CD14-positive monocyte (primary cell): ENCODE results near the gene ZNF557. TPM values are rescaled to one million over a fixed set of nuclear protein-coding genes. Genes with fewer than 3 reads are reported as not detected.
A peak's percentile ranks its signal among the peaks of the same experiment; 100 is the strongest.

ENCODE experiments used
- DNase-seq, 3 donors: peaks; one replicate each; pipeline ENCODE4 v3.0.0-alpha.2; 2011 to 2022
- H2AFZ ChIP-seq: 2 replicates; pipeline ENCODE4 v1.6.0; 2012; ENCODE audit warnings: mild to moderate bottlenecking, low read depth, low read length, inconsistent platforms; ENCODE audit not compliant: insufficient read depth, poor library complexity, severe bottlenecking
- H3K27ac ChIP-seq, 2 donors: 1 replicate in 1 of 2; 2 replicates in 1 of 2; pipeline ENCODE4 v1.5.1; 2012 to 2013; ENCODE audit warnings: low read length in 2 of 2, control low read depth in 1 of 2, inconsistent platforms in 1 of 2, low read depth in 1 of 2, mild to moderate bottlenecking in 1 of 2
- H3K27me3 ChIP-seq, 2 donors: one replicate each; pipeline versions ENCODE4 v1.6.0 to v1.6.1; 2011 to 2013; ENCODE audit warnings: low read length in 2 of 2; ENCODE audit not compliant: control insufficient read depth in 2 of 2, insufficient read depth in 2 of 2
- H3K36me3 ChIP-seq, 2 donors: replicated peaks in 1 of 2; 1 replicate in 1 of 2; 2 replicates in 1 of 2; pipeline versions ENCODE4 v1.5.1 to v1.6.1; 2012 to 2013; ENCODE audit warnings: low read length in 2 of 2, control low read depth in 1 of 2, inconsistent platforms in 1 of 2, mild to moderate bottlenecking in 1 of 2; ENCODE audit not compliant: insufficient read depth in 2 of 2, control insufficient read depth in 1 of 2
- H3K4me1 ChIP-seq, 2 donors: 1 replicate in 1 of 2; 2 replicates in 1 of 2; pipeline versions ENCODE4 v1.5.1 to v1.6.1; 2012 to 2013; ENCODE audit warnings: low read length in 2 of 2, control low read depth in 1 of 2, inconsistent platforms in 1 of 2, mild to moderate bottlenecking in 1 of 2, moderate library complexity in 1 of 2; ENCODE audit not compliant: insufficient read depth in 2 of 2, control insufficient read depth in 1 of 2
- H3K4me2 ChIP-seq: replicated peaks from 2 replicates; pipeline ENCODE3; 2012; ENCODE audit warnings: low read length, moderate library complexity, mild to moderate bottlenecking; ENCODE audit not compliant: poor library complexity, severe bottlenecking; ENCODE audit errors: extremely low read depth
- H3K4me3 ChIP-seq, 3 experiments: fragments of 200-600 bp in 1 of 3; sonication (generic) in 1 of 3; replicated peaks in 1 of 3; 1 replicate in 2 of 3; 2 replicates in 1 of 3; pipeline ENCODE4 v1.5.1; 2011 to 2013; ENCODE audit warnings: low read length in 3 of 3, mild to moderate bottlenecking in 3 of 3, control low read depth in 2 of 3, low read depth in 2 of 3, inconsistent platforms in 1 of 3, moderate library complexity in 1 of 3
- H3K79me2 ChIP-seq: 2 replicates; pipeline ENCODE4 v1.6.0; 2012; ENCODE audit warnings: mild to moderate bottlenecking, control low read depth, inconsistent platforms, low read length, moderate library complexity; ENCODE audit not compliant: insufficient read depth
- H3K9ac ChIP-seq: 2 replicates; pipeline ENCODE4 v1.6.0; 2017; ENCODE audit warnings: low read length, mild to moderate bottlenecking; ENCODE audit not compliant: insufficient read depth, poor library complexity, severe bottlenecking
- H3K9me3 ChIP-seq, 2 donors: replicated peaks in 1 of 2; 1 replicate in 1 of 2; 2 replicates in 1 of 2; pipeline versions ENCODE4 v1.5.1 to v1.6.1; 2012 to 2013; ENCODE audit warnings: low read length in 2 of 2, control low read depth in 1 of 2; ENCODE audit not compliant: control insufficient read depth in 1 of 2, insufficient read depth in 1 of 2
- H4K20me1 ChIP-seq: 2 replicates; pipeline ENCODE4 v1.6.0; 2012; ENCODE audit warnings: mild to moderate bottlenecking, low read length, control low read depth, moderate library complexity; ENCODE audit not compliant: insufficient read depth
- H3K27ac Mint-ChIP-seq, 7 donors: one replicate each; pipeline ENCODE4 v1.8.0; 2020; ENCODE audit warnings: mild to moderate bottlenecking in 7 of 7, mixed read lengths in 7 of 7, moderate library complexity in 6 of 7, inconsistent platforms in 2 of 7
- H3K27me3 Mint-ChIP-seq, 3 donors: one replicate each; pipeline ENCODE4 v1.8.0; 2021 to 2022; ENCODE audit warnings: low read depth in 3 of 3, mild to moderate bottlenecking in 3 of 3, mixed read lengths in 3 of 3, moderate library complexity in 3 of 3, inconsistent platforms in 1 of 3
- H3K36me3 Mint-ChIP-seq, 2 donors: one replicate each; pipeline ENCODE4 v1.8.0; 2020; ENCODE audit warnings: mixed read lengths in 2 of 2, inconsistent platforms in 1 of 2, mild to moderate bottlenecking in 1 of 2
- H3K4me1 Mint-ChIP-seq: one replicate; pipeline ENCODE4 v1.8.0; 2020; ENCODE audit warnings: mild to moderate bottlenecking, mixed read lengths
- H3K4me3 Mint-ChIP-seq, 2 donors: one replicate each; pipeline ENCODE4 v1.8.0; 2020; ENCODE audit warnings: mild to moderate bottlenecking in 2 of 2, mixed read lengths in 2 of 2, moderate library complexity in 1 of 2
- H3K9me3 Mint-ChIP-seq, 7 donors: one replicate each; pipeline ENCODE4 v1.8.0; 2020 to 2022; ENCODE audit warnings: mixed read lengths in 7 of 7, mild to moderate bottlenecking in 6 of 7, moderate library complexity in 6 of 7, inconsistent platforms in 2 of 7
- WGBS: methylation state at CpG from one replicate; pipeline ENCODE4 v1.1.5; 2013; ENCODE audit warnings: missing lambda C conversion rate; ENCODE audit not compliant: insufficient coverage; 5-methylcytosine and 5-hydroxymethylcytosine counted together
- intact Hi-C, 2 donors: fragments of 100-400 bp; cut with micrococcal nuclease; formaldehyde crosslinking; loops; one replicate each; pipeline versions ENCODE4 v1.15.0 to v1.15.1; 2023
- polyA plus RNA-seq, 3 donors: library from polyadenylated mRNA; depleted of rRNA in 1 of 3; unstranded in 2 of 3; stranded (reverse) in 1 of 3; fragments of 300-500 nt in 2 of 3; fragments of >200 nt in 1 of 3; fragmentation: Illumina TruSeq in 2 of 3; gene quantifications; 1 replicate in 2 of 3; 2 replicates in 1 of 3; pipeline ENCODE4 v1.2.3, GENCODE V29; 2012 to 2021
- TF ChIP-seq, protein P1 (sequence below): fragments of 200-600 bp; IDR thresholded peaks from one replicate; pipeline ENCODE4 v1.8.0; 2022; ENCODE audit warnings: antibody characterized with exemption, mild to moderate bottlenecking

ZNF557 gene
- polyA plus RNA-seq, 3 donors = 0.87 to 3.4 (median 1.7) TPM

DNA sequence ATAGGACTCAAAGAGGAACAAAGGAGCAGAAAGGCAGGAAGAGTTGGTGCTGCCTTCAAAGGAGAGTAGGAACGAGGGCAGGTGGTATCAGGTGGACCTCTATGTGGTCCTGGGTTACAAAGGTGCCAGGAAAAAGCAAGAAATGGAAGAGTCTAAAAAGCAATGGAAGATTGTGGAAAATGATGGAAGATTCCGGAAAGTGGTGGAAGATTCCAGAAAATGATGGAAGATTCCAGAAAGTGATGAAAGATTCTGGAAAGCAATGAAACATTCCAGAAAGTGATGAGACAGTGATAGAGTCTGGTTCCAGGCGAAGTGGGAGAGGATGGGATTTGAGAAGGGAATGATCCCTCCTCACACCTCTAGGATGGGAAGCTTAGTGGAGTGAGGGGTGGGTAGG, 55.3 kb downstream of the ZNF557 start:
- intact Hi-C loops = no loop called here
- DNase-seq = no peak
- Histone ChIP-seq H3K36me3 (peaks cover 65 to 91% of the 10 kb centered on the region in 2 donors), H3K9ac (no peak overlapping the region), H2AFZ (no peak overlapping the region), H3K79me2 (no peaks in the 10 kb centered on the region), H3K27ac (no peak overlapping the region), H3K4me1 (no peaks in the 10 kb centered on the region), H3K4me2 (no peak overlapping the region), H3K27me3 (no peaks in the 10 kb centered on the region), H4K20me1 (no peaks in the 10 kb centered on the region), H3K9me3 (peaks cover 17 to 18% of the 10 kb centered on the region in 2 donors), H3K4me3 (no peak overlapping the region)
- Mint-ChIP-seq H3K9me3 (peaks cover 7 to 30% (median 22%) of the 10 kb centered on the region in 7 donors), H3K4me3 (no peak overlapping the region), H3K27ac (peak overlapping the region in 2 of 7 donors; percentile 4 to 5), H3K4me1 (no peaks in the 10 kb centered on the region), H3K36me3 (peaks cover 77 to 91% of the 10 kb centered on the region in 2 donors), H3K27me3 (no peaks in the 10 kb centered on the region)
- TF ChIP-seq, protein P1, sequence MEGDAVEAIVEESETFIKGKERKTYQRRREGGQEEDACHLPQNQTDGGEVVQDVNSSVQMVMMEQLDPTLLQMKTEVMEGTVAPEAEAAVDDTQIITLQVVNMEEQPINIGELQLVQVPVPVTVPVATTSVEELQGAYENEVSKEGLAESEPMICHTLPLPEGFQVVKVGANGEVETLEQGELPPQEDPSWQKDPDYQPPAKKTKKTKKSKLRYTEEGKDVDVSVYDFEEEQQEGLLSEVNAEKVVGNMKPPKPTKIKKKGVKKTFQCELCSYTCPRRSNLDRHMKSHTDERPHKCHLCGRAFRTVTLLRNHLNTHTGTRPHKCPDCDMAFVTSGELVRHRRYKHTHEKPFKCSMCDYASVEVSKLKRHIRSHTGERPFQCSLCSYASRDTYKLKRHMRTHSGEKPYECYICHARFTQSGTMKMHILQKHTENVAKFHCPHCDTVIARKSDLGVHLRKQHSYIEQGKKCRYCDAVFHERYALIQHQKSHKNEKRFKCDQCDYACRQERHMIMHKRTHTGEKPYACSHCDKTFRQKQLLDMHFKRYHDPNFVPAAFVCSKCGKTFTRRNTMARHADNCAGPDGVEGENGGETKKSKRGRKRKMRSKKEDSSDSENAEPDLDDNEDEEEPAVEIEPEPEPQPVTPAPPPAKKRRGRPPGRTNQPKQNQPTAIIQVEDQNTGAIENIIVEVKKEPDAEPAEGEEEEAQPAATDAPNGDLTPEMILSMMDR = no peak
- 43% methylated on average over 2 of the region's 3 CpGs for WGBS

GRCh38 chr19:7125221-7125620, 55.7 kb downstream of the ZNF557 start:
- no peak for DNase-seq
- H4K20me1 ChIP-seq = no peaks in the 10 kb centered on the region
- Mint-ChIP-seq H3K27me3 (no peaks in the 10 kb centered on the region), H3K4me1 (no peaks in the 10 kb centered on the region), H3K9me3 (peaks cover 7 to 31% (median 22%) of the 10 kb centered on the region in 7 donors), H3K27ac (no peak overlapping the region), H3K4me3 (no peak overlapping the region), H3K36me3 (peaks cover 77 to 91% of the 10 kb centered on the region in 2 donors)
- peaks cover 65 to 91% of the 10 kb centered on the region in 2 donors for H3K36me3 ChIP-seq
- H3K9me3 ChIP-seq = peaks cover 17 to 18% of the 10 kb centered on the region in 2 donors
- H3K9ac ChIP-seq = no peak overlapping the region
- H2AFZ ChIP-seq = no peak overlapping the region
- WGBS = 96% methylated on average over 16 of the region's 16 CpGs
- no peaks in the 10 kb centered on the region for H3K79me2 ChIP-seq
- no peaks in the 10 kb centered on the region for H3K4me1 ChIP-seq
- H3K4me2 ChIP-seq = no peak overlapping the region
- H3K4me3 ChIP-seq = no peak overlapping the region
- TF ChIP-seq, protein P1 = no peak
- intact Hi-C loops = no loop called here
- no peak overlapping the region for H3K27ac ChIP-seq
- no peaks in the 10 kb centered on the region for H3K27me3 ChIP-seq
